NCI-H2107 treated with DMSO at 0.1 percent for 48 hours (cell line): Measurements from ENCODE around the gene CTSW.

Experiments used
- DNase-seq: peaks from one replicate; lab custom pipeline; 2025; ENCODE audit not compliant: unreplicated experiment; lab: John Stamatoyannopoulos, UW

CTSW gene

DNA sequence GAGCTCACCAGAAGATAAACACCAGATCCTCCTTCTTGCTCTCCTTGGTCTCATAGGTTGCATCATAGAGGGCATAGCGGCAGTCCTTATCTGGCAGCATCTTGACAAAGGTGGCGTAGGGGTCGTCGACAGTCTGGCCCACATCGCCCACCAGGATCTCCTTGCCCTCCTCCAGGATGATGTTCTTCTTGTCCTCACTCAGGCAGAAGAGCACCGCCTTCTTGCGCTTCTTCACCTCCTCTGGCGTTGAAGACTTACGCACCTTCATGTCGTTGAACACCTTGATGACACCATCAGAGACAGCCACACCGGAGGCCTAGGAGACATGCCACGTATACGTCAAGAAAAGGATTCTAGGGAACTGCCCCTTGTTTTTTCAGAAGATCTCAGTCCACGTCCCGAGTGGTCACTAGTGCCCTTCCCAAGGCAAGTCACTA, 23.7 kb upstream of the CTSW start:
- DNase-seq, result no peak

DNA sequence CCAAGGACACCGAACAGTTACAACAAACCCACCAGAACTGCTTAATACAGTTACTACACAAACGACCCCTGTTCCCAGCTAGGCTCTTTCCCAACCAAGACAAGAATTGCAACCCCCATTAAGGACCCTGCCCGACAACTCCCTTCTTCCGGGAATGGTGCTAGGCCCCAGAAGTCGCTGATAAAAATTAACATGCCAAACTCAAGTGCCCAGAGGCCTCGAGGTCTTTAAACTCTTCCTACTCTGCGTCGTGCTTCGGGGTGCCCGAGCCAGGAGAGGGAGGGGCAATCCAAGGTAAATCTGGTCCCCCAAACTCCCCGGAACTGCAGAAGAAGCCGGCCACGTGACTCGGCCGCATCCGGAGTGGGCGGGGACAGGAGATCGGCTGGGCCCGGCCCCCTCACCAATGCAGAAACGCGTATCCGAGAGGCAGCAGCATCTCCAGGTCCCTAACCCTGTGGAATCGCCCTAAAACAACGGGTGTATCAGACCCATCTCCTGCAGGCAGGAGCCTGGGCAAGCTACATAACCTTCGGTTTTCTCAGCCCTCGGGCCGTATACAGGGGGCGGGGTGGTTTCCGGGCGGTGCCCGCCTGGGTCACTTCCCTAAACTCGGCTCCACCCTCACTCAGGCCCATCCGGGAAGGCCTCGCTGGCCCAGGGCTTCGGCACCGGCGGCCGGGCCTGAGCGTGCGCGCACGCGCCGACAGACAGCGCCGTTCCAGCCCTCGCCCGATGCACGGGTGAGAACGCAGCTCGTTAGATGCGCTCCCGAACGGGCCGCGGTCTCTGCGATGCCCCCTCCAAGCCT, 22.7 kb upstream of the CTSW start:
- DNase-seq, result no peak

DNA sequence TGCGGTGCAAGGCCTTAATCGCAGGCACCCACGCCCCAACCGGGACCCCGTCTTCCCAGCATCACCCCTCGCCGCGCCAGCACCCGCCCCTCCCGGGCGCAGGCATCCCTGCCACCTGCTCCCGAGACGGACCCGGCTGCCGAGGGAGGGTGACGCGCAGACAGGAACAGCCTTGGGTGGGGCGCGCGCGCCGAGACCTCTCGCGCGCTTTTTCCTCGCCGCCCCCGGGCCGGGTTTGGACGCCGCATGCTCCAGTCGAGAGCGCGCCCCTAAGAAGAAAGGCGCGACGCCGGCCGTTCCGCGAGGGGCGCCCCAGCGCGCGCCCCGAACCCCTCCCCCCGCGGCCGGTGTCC, 22.2 kb upstream of the CTSW start:
- no peak for DNase-seq

DNA sequence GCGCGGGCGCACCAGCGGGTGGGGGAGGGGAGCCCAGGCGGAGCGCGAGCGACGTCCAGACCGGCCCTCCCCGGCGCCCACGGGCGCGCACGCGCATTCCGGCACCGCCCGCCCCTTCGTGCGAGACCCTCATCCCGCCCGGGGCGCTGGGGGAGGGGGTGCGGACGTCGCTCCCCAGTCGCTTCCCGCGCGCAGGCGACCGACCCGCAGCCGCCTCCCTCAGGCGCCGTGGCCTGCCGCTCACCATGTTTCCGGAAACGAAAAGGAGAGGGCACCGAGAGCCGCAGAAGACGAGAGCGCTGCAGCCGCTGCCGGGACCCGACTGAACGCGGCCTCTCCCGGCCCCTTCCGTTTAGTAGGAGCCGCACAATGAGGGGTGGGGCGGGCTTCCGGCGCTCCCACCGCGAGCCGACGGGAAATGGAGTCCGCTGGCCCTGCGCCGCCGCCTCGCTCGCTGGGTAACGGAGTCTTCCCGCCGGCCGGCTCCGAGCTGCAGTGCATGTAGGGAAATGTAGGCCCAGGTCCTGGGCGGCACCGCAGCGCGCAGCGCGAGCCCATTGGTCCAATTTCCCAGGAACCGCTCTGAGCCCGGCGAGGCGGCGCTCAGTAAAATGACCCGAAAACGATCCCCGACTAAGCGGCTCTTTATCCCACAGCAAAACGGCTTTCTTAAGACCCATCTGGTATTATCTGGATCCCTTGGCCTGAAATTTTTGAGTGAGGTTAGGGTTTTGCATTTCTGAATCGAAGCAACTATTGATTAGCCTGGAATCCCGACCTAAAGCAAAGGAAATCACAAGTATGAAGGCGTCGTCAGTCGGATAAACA, 21.6 kb upstream of the CTSW start, which contains the start of gene CFL1:
Gene CFL1, minus strand, starts transcription at position 328 of the 828 bp plus-strand sequence. Its CDS starts 81 bp downstream, at position 247.
- DNase-seq, result peak; percentile 80

DNA sequence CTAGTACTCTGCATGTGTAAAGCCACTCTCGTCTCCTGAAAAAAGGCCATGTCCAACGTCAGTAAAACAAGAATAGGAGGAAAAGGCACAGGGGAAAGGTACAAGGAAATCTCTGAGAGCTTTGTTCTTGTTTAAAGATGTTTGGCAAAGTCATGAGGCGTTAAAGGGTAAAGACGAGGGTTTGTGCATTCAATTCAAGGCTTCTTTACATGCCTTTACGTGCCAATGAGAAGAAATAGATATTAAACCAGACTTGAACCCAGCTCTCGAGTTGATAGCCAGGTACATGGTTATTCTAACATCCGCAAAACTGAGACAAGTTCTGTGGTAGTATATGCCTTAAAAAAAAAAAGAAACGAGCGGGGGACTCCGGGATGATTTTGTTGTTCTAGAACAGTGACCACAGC, 21.0 kb upstream of the CTSW start:
- DNase-seq, result no peak

DNA sequence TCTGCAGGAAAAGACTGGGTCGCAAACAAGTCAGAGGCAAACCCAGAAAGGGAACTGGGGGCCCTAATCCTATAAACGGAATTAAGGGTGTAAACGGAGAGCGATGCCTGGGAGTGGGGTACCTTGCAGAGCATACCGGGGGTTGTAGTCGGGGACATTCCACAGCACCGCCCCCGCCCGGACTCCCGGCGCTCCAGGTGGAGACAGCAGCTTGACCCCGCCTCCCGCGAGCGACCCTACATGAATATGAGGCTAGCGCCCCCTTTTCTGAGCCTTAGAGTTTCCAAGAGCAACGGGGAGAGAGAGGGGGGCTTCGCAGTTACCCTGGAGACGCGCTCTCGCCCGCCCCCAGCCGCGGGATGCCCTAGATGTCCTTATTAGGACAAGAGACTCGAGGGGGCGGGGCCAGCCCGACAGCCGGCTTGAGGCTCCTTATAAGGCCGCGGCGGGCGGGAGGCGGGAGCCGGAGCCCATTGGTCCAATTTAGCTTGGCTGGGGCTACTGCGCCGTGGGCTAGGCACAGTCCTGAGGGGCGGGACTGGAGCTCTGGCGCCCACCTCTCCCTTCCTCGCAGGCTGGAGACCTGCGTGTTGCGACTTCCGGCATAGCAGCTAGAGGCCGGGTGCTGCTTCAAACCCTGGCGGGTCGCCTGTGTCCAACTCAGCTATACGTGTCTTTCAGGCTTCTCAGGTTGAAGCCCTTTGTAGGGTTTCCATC, 20.4 kb upstream of the CTSW start:
- peak; percentile 69 for DNase-seq

DNA sequence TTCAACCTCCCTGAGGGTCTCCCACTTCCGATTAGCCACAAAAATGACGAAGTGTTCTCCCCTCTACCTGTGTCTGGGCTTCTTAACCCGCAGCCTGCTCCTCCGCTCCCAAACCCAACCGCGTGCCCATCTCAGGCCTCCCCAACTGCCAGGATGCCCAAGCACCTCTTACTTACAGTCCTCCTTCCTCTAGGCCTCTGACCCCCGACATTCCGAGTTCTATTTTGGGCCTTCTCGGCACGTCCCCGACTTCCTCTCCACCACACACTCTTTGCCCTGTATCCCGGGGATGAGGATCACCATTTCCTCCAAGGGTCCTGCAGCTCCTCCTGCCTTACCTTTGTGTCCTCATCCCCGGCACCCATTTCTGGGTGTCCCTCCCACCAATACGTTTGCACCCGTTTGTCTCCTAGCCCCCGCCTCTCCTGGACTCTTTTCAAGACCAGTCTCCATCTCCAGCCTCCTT, 19.8 kb upstream of the CTSW start:
- DNase-seq, result no peak

DNA sequence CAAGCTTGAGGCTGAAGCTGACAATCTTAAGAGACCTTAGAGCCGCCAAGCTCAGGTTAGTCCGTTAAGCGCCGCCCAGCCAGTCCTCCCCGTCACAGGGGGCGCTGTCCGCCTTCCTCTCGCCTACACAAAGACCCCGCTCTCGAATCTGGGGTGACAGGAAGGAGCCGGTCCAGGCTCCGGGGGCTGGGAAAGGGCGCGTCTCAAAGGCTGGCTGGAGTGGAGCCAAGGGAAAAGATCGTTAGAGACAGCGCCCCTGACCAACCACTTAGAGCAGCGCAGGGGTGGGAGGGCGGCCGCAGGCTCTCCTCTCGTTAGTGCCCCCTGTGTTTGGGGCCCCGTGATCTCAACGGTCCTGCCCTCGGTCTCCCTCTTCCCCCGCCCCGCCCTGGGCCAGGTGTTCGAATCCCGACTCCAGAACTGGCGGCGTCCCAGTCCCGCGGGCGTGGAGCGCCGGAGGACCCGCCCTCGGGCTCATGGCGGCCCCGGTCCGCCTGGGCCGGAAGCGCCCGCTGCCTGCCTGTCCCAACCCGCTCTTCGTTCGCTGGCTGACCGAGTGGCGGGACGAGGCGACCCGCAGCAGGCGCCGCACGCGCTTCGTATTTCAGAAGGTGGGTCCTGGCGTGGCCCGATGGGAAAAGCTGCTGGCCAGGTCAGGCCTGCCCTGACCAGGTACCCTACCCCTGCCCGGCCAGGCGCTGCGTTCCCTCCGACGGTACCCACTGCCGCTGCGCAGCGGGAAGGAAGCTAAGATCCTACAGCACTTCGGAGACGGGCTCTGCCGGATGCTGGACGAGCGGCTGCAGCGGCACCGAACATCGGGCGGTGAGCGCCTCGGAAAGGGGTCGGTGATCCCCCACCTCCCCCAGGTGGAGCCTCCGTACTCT, 19.1 kb upstream of the CTSW start, which contains the start of gene MUS81:
Gene MUS81, plus strand, starts transcription at position 156 of the 887 bp plus-strand sequence. Its CDS starts 321 bp downstream, at position 477.
- DNase-seq, result peak; percentile 83

DNA sequence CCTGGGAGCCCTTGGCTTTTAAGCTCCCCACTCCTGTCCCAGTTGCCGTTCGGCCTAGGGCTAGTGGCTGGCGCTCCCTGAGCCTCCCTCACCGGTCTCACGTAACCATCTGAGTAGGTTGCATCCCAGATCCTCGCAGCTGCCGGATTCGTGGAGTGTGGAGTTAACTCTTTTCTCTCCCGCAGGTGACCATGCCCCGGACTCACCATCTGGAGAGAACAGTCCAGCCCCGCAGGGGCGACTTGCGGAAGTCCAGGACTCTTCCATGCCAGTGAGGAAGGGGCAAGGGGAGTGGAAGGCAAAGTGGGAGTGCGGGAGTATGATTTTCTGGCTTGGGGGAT, 18.5 kb upstream of the CTSW start:
- no peak for DNase-seq

DNA sequence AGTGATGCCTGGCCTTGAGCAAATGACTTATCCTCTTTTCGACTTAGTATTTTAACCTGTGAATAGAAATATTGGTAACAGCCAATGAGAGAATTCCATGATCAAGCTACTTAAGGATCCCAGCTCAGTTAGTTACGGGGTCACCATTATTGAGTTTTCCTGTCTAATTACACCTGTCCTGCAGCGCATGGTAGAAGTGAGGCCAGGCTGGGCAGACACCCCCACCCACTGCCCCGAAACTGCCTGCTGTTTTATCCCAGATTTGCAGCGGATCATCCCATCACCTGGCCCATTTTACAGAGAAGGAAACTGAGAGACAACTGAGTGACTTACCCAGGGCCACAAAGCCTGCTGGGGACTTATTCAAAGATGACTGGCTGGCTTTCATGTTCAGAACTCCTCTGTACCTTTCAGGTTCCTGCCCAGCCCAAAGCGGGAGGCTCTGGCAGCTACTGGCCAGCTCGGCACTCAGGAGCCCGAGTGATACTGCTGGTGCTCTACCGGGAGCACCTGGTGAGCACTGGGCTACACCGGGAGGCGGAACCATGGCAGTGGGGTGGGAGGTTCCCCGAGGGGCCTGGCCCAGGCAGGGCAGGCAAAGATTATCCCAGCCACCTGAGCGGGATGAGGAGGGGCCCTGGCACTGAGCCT, 18.0 kb upstream of the CTSW start:
- no peak for DNase-seq

DNA sequence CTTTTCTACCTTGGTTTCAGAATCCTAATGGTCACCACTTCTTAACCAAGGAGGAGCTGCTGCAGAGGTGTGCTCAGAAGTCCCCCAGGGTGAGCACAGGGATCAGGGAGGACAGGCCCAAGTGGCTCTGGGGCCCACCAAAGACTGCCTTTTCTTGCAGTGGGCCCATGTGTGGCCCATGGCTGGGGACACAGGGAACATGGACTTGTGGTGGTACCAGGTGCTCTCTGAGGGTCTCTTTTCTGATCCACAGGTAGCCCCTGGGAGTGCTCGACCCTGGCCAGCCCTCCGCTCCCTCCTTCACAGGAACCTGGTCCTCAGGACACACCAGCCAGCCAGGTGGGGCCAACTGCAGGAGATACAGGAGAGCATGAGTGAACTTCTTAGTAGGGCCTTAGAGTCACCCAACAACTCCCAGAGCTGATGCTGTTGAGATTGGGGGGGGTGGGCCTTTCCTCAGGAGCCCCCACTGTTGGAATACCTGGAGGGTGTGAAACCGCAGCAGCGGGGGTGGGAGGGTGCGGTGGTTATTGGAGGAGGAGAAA, 17.4 kb upstream of the CTSW start:
- DNase-seq, result no peak

DNA sequence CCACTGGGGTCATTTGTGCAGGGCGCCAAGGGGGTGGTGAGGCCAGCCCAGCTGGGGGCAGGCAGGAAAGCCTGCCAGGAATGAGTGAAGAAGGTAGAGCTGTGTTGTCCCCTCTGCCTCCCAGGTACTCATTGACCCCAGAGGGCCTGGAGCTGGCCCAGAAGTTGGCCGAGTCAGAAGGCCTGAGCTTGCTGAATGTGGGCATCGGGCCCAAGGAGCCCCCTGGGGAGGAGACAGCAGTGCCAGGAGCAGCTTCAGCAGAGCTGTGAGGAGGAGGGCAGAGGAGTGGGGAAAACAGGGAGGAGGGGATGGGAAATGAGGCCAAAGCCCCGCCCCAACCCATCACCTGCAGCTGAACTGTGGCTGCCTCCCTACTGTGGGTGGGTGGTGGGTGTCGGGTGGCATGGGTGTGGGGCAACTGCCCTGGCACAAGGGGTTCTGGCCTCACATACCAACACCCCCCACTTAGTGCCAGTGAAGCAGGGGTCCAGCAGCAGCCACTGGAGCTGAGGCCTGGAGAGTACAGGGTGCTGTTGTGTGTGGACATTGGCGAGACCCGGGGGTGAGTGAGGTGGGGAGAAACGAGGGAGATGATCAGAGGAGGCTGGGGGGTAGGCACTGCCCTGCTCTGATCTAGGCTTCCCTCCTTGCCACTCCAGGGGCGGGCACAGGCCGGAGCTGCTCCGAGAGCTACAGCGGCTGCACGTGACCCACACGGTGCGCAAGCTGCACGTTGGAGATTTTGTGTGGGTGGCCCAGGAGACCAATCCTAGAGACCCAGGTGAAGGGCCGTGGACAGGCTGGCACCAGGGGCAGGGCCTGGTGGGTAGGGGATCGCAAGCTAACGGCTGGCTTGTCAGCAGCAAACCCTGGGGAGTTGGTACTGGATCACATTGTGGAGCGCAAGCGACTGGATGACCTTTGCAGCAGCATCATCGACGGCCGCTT, 16.4 kb upstream of the CTSW start:
- no peak for DNase-seq

DNA sequence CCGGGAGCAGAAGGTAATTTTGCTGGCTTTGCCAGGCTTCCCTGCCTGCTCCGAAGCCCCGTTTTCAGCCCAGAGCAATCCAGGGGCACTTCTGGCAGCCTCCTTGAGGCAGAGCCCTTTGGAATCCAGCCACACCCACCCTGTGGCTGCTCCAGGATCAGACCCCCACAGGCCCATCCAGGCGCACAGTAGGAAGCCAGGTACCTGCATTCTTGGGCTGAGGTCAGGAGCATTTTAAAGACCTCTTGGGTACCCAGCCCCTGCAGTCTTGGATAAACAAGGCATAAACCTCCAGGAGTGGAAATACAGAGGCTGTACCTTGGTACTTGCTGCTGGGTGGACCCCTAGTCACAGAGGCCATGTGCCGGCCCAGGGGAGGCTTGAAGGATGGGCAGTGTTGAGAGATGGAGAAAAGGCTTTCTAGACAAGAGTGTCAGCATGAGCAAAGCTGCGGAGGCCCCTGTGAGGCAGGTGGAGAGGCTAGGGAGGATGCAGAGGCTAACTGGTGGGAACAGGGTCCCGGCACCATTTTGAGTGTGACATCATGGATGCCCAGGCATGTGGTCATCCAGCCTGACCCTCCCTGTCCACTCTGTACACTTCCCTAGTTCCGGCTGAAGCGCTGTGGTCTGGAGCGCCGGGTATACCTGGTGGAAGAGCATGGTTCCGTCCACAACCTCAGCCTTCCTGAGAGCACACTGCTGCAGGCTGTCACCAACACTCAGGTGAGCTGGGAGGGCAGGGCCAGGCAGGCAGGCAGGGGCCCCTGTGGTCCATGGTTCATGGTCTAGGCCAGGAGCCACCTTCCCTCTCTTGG, 15.5 kb upstream of the CTSW start:
- no peak for DNase-seq

DNA sequence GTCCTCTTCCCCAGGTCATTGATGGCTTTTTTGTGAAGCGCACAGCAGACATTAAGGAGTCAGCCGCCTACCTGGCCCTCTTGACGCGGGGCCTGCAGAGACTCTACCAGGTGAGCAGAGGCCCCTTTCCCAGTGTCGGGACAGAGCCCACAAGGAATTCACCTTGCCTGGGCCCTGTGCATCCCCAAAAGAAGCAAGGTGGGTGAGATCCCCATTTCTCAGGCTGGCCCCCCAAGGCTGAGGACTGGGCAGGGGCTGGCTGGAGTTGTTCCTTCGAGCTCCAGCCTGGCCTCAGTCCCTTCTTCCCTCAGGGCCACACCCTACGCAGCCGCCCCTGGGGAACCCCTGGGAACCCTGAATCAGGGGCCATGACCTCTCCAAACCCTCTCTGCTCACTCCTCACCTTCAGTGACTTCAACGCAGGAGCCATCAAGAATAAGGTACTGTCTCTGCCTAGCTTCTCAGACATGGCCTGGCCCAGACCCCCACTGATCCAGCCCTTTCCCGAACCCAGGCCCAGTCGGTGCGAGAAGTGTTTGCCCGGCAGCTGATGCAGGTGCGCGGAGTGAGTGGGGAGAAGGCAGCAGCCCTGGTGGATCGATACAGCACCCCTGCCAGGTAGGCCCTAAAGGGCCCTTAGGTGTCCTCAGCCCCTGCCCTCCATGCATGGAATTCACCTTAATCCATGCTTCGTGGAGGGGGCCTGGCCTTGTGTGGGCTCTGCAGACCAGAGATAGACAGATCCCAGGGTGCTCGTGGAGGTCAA, 14.7 kb upstream of the CTSW start:
- DNase-seq, result no peak

DNA sequence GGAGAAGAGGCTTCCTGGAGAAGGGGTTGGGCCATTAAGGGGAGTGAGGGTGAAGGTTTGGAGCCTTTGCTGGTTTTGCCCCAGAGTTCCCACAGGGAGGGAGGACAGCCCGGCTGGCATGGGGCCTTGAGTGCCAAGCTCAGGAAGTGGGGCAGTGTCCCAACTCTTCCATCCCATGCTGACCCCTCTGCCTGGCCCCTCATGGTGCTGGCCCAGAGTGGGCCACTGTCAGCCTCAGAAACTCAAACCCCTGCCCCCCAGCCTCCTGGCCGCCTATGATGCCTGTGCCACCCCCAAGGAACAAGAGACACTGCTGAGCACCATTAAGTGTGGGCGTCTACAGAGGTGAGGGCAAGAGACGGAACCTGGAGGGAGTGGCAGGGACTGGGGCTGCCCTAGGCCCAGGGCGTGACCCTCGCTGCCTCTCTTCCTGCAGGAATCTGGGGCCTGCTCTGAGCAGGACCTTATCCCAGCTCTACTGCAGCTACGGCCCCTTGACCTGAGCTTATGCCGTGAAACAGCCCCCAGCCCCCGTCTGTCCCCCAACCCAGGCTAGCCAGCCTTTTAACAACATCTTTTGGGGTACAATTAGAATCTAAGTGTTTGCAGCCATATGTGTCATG, 14.0 kb upstream of the CTSW start:
- no peak for DNase-seq

DNA sequence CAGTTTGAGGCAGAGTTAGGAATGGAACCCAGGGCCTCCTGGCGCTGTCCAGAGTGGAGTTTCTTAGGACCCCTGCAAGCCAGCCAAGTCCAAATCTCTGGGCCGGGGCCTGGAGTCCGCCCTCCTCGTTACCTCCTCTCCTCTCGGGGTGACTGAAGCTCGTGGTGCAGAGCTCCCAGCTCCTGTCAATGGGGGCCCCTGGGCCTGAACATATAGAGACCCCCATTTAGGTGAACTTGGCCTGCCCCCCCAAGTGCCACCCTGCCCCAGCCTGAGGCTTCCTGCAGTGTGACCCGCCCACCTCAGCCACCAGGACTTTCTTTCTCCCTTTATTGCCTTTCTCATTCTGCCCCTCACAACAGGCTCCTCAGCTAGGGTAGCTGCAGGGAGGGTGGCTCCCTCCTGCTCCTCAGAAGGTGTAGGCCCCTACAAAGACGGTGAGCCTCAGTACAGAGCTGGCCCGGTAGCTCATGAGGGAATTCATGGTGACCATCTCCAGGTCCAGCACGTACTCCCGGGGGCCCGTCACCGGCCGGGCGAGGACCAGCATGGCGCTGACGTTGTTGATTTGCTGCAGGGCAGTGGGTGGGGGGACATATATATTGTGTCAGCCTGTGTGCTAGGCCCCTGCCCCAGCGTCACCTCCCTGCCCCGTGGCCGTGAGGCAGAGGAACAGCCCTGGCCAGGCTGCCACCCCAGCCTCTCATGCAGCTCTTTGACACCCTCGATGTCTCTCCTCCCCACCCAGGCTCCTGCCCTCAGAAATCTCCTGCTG, 12.9 kb upstream of the CTSW start:
- no peak for DNase-seq
